Nephron progenitor cell (in vitro differentiated cells): Measurements from ENCODE around the gene SORCS2.

Source experiments
- DNase-seq: peaks from one replicate; pipeline ENCODE4 v3.0.0; 2021
- H3K27ac Mint-ChIP-seq: 2 replicates; pipeline ENCODE4 v1.8.0; 2021; ENCODE audit warnings: mild to moderate bottlenecking, moderate library complexity, mixed read lengths
- H3K27me3 Mint-ChIP-seq: 2 replicates; pipeline ENCODE4 v1.8.0; 2021; ENCODE audit warnings: mild to moderate bottlenecking, low read depth, mixed read lengths; ENCODE audit not compliant: poor library complexity
- H3K36me3 Mint-ChIP-seq: 2 replicates; pipeline ENCODE4 v1.8.0; 2021; ENCODE audit warnings: low read depth, mixed read lengths
- H3K4me1 Mint-ChIP-seq: 2 replicates; pipeline ENCODE4 v1.8.0; 2021; ENCODE audit warnings: mixed read lengths
- H3K4me3 Mint-ChIP-seq: 2 replicates; pipeline ENCODE4 v1.8.0; 2021; ENCODE audit warnings: mild to moderate bottlenecking, moderate library complexity, mixed read lengths
- H3K9me3 Mint-ChIP-seq: 2 replicates; pipeline ENCODE4 v1.8.0; 2021; ENCODE audit warnings: mild to moderate bottlenecking, moderate library complexity, mixed read lengths
- TF ChIP-seq, protein P1 (sequence below): fragments of 200-600 bp; sonication (generic); IDR thresholded peaks from 2 replicates; pipeline ENCODE4 v1.5.0; 2021; ENCODE audit warnings: antibody characterized with exemption

The SORCS2 gene

GRCh38 chr4:7256984-7257810 lies 64.9 kb downstream of the SORCS2 start:
- Mint-ChIP-seq H3K4me1 (peaks cover 50% of the 10 kb centered on the region), H3K27ac (peak overlapping the region; percentile 42), H3K9me3 (peaks cover 4% of the 10 kb centered on the region), H3K4me3 (no peak overlapping the region), H3K27me3 (no peaks in the 10 kb centered on the region), H3K36me3 (peaks cover 4% of the 10 kb centered on the region)
- TF ChIP-seq, protein P1, sequence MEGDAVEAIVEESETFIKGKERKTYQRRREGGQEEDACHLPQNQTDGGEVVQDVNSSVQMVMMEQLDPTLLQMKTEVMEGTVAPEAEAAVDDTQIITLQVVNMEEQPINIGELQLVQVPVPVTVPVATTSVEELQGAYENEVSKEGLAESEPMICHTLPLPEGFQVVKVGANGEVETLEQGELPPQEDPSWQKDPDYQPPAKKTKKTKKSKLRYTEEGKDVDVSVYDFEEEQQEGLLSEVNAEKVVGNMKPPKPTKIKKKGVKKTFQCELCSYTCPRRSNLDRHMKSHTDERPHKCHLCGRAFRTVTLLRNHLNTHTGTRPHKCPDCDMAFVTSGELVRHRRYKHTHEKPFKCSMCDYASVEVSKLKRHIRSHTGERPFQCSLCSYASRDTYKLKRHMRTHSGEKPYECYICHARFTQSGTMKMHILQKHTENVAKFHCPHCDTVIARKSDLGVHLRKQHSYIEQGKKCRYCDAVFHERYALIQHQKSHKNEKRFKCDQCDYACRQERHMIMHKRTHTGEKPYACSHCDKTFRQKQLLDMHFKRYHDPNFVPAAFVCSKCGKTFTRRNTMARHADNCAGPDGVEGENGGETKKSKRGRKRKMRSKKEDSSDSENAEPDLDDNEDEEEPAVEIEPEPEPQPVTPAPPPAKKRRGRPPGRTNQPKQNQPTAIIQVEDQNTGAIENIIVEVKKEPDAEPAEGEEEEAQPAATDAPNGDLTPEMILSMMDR = no peak
- no peak for DNase-seq

- H3K36me3 Mint-ChIP-seq = peaks cover 4% of the 10 kb centered on the region
- peaks cover 4% of the 10 kb centered on the region for H3K9me3 Mint-ChIP-seq
- TF ChIP-seq, protein P1 = no peak
- no peak overlapping the region for H3K4me3 Mint-ChIP-seq
- peaks cover 51% of the 10 kb centered on the region for H3K4me1 Mint-ChIP-seq
- no peaks in the 10 kb centered on the region for H3K27me3 Mint-ChIP-seq
- no peak for DNase-seq
- H3K27ac Mint-ChIP-seq = no peak overlapping the region
Observed at GRCh38 chr4:7259039-7259438, 66.7 kb downstream of the SORCS2 start.

GRCh38 chr4:7260569-7260968 lies 68.2 kb downstream of the SORCS2 start:
- H3K27me3 Mint-ChIP-seq = no peaks in the 10 kb centered on the region
- peaks cover 4% of the 10 kb centered on the region for H3K36me3 Mint-ChIP-seq
- DNase-seq = no peak
- peaks cover 4% of the 10 kb centered on the region for H3K9me3 Mint-ChIP-seq
- peaks cover 38% of the 10 kb centered on the region for H3K4me1 Mint-ChIP-seq
- H3K4me3 Mint-ChIP-seq = no peak overlapping the region
- no peak overlapping the region for H3K27ac Mint-ChIP-seq
- TF ChIP-seq, protein P1 = no peak

- Mint-ChIP-seq H3K27ac (no peak overlapping the region), H3K4me3 (no peak overlapping the region), H3K4me1 (peaks cover 41% of the 10 kb centered on the region), H3K27me3 (no peaks in the 10 kb centered on the region), H3K9me3 (peaks cover 4% of the 10 kb centered on the region), H3K36me3 (peaks cover 4% of the 10 kb centered on the region)
- DNase-seq = no peak
- TF ChIP-seq, protein P1 = no peak
Observed at GRCh38 chr4:7261087-7261486, 68.7 kb downstream of the SORCS2 start.

DNA sequence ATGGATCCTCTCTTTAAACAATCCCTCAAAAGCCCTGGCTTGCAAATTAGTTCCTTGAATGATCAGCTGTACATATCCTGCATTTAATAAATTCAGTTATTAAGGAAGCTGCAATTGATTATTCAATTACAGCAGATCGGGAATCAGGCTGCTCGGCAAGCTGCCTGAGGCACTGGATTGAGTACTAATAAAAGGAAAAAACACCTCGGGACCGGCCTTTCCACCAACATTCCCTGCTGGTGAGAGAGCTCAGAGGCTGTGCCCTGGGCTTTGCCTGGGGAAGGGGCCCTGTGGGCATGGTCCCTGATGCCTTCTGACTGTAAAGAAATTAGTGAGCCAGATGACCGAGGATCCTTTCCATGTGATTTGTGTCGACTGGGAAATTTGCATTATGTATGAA lies 69.2 kb downstream of the SORCS2 start:
- H3K36me3 Mint-ChIP-seq = peaks cover 4% of the 10 kb centered on the region
- H3K9me3 Mint-ChIP-seq = peaks cover 4% of the 10 kb centered on the region
- no peak for DNase-seq
- TF ChIP-seq, protein P1 = no peak
- no peak overlapping the region for H3K4me3 Mint-ChIP-seq
- H3K27me3 Mint-ChIP-seq = no peaks in the 10 kb centered on the region
- H3K27ac Mint-ChIP-seq = no peak overlapping the region
- H3K4me1 Mint-ChIP-seq = peaks cover 41% of the 10 kb centered on the region

DNA sequence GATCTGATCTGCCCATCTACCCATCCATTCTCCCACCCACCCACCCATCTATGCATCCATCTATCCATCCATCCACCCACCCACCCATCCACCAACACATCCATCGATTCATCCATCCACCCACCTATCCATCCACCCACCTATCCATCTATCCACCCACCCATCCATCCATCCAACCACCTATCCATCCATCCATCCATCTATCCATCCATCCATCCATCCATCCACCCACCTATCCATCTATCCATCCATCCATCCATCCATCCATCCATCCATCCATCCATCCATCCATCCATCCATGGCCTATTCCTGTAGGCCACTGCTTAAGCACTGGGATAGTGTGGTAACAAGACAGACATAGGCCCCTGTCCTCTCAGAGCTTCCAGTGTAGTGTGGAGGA lies 69.8 kb downstream of the SORCS2 start:
- Mint-ChIP-seq H3K9me3 (peaks cover 4% of the 10 kb centered on the region), H3K4me1 (peaks cover 41% of the 10 kb centered on the region), H3K27me3 (no peaks in the 10 kb centered on the region), H3K27ac (no peak overlapping the region), H3K36me3 (peaks cover 4% of the 10 kb centered on the region), H3K4me3 (no peak overlapping the region)
- DNase-seq = no peak
- TF ChIP-seq, protein P1 = no peak
